ENCODE data around the gene TBCC. TPM values are rescaled to one million over a fixed set of nuclear protein-coding genes. Genes with fewer than 3 reads are reported as not detected.

Gene TBCC
- total RNA-seq, 6 donors from 2014 or later, result 14.3 to 34.7 (median 24.2) TPM

DNA sequence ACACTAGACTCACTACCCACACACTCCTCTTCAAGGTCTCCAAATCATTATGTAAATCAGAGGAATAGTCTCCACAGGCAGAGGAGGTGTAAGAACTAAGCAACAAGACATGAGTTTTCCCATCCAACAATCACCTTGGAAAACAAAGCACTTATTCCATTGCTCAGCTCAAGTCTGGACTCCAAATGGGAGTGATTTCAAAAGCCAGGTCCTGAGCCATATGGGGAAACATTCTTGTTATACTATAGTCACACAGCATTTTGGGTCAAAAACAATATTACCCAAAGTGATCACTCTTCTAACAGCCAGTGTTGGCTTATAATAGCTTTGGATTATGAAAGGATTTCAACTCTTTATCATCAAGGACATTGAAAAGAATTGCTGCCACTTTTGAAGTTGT lies 19.9 kb downstream of the TBCC start:
- TF ChIP-seq, protein P1, sequence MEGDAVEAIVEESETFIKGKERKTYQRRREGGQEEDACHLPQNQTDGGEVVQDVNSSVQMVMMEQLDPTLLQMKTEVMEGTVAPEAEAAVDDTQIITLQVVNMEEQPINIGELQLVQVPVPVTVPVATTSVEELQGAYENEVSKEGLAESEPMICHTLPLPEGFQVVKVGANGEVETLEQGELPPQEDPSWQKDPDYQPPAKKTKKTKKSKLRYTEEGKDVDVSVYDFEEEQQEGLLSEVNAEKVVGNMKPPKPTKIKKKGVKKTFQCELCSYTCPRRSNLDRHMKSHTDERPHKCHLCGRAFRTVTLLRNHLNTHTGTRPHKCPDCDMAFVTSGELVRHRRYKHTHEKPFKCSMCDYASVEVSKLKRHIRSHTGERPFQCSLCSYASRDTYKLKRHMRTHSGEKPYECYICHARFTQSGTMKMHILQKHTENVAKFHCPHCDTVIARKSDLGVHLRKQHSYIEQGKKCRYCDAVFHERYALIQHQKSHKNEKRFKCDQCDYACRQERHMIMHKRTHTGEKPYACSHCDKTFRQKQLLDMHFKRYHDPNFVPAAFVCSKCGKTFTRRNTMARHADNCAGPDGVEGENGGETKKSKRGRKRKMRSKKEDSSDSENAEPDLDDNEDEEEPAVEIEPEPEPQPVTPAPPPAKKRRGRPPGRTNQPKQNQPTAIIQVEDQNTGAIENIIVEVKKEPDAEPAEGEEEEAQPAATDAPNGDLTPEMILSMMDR (IDR thresholded peaks at IDR 0.05), result no peak
- TF ChIP-seq POLR2AphosphoS5 (IDR thresholded peaks at IDR 0.05) (no peak), EP300 (IDR thresholded peaks at IDR 0.05) (no peak), POLR2A (IDR thresholded peaks at IDR 0.05) (no peak)
- Histone ChIP-seq H3K4me3 (peak overlapping the region in 2 of 4 donors; percentile 57 to 58), H3K4me1 (peaks cover 9 to 15% (median 12%) of the 10 kb centered on the region in 4 donors), H3K27ac (peak overlapping the region; percentile 5 to 83 (median 78)), H3K9me3 (no peaks in the 10 kb centered on the region), H3K27me3 (no peaks in the 10 kb centered on the region), H3K36me3 (no peaks in the 10 kb centered on the region)
- ATAC-seq (ENCODE audit: low FRiP score in 2 of 2) (no peak), DNase-seq (no peak)

DNA sequence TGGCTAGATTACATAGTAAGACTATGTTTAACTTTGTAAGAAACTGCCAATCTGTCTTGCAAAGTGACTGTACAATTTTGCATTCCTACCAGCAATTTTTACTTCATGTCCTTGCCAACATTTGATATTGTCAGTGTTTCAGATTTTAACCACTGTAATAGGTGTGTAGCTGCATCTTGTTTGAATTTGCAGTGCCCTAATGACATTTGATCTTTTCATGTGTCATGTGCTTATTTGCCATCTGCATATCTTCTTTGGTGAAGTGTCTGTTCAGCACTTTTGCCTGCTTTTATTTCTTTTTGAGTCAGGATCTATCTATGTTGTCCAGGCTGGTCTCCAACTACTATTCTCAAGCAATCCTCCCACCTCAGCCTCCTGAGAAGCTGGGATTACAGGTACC lies 21.1 kb downstream of the TBCC start:
- Histone ChIP-seq H3K4me1 (peaks cover 9 to 15% (median 12%) of the 10 kb centered on the region in 4 donors), H3K4me3 (no peak overlapping the region), H3K36me3 (no peaks in the 10 kb centered on the region), H3K9me3 (no peaks in the 10 kb centered on the region), H3K27me3 (no peaks in the 10 kb centered on the region), H3K27ac (no peak overlapping the region)
- TF ChIP-seq POLR2A (IDR thresholded peaks at IDR 0.05) (no peak), POLR2AphosphoS5 (IDR thresholded peaks at IDR 0.05) (no peak), EP300 (IDR thresholded peaks at IDR 0.05) (no peak)
- TF ChIP-seq, protein P1 (IDR thresholded peaks at IDR 0.05), result no peak
- ATAC-seq (ENCODE audit: low FRiP score in 2 of 2) (no peak), DNase-seq (no peak)

DNA sequence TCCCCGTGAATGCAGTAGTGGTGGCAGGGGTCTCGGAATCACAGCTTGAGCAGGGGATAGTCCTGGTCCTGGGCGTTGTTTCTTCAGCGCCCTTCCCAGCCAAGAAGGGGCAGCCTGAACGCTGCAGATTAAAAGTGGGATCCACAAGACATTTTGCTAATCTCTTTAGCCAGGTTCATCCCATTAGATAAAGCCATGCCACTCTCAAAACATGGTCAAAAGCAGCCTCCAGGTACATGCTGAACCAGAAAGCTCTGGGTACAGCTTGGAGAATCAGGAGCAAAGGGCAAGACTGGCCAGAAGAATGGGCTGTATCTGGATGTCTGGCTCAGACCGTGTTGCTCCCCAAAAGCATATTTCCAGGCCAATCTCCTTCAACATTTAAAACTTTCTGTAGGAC lies 23.4 kb downstream of the TBCC start, which contains the start of gene PRPH2:
TSS of gene PRPH2 (minus strand) at position 101 of the 400 bp plus-strand sequence. CDS start 263 bp downstream, outside the sequence.
- WGBS, 2 donors, result 90 to 96% methylated on average over 6 of the region's 6 CpGs
- ATAC-seq (ENCODE audit: low FRiP score in 2 of 2) (no peak), DNase-seq (no peak)
- H3K4me3 ChIP-seq, result no peak within 1 kb of the TSS
- H3K27me3 ChIP-seq, result no peaks in the 10 kb centered on the region
- H3K27ac ChIP-seq, result no peak within 1 kb of the TSS
- H3K4me1 ChIP-seq, result peaks cover 9 to 14% (median 11%) of the 10 kb centered on the region in 4 donors
- H3K36me3 ChIP-seq, result no peaks in the 10 kb centered on the region
- H3K9me3 ChIP-seq, result no peaks in the 10 kb centered on the region
- TF ChIP-seq, protein P1 (IDR thresholded peaks at IDR 0.05), result no peak
- TF ChIP-seq POLR2A (IDR thresholded peaks at IDR 0.05) (no peak), EP300 (IDR thresholded peaks at IDR 0.05) (no peak), POLR2AphosphoS5 (IDR thresholded peaks at IDR 0.05) (no peak)

DNA sequence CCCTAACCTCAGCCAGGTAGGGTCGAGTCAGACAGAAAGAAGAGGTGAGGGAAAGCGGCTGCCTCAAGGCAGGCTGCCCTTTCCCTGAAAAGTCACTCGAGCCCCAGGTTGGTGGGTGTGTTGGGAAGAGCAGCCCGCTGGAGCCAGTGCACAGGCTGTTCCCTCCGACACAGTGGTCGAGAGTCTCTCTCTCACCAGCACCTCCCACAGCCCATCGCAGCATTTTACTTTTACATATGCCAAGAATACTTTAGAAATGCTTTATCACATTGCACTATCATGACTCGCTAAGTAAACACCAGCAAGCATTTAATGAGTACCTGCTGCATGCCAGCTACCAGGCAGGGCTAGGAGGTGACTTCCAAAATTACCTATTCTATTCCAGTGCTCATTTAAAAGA lies 25.2 kb downstream of the TBCC start:
- Histone ChIP-seq H3K36me3 (no peaks in the 10 kb centered on the region), H3K27ac (no peak overlapping the region), H3K27me3 (no peaks in the 10 kb centered on the region), H3K9me3 (no peaks in the 10 kb centered on the region), H3K4me1 (no peaks in the 10 kb centered on the region), H3K4me3 (no peak overlapping the region)
- ATAC-seq (ENCODE audit: low FRiP score in 2 of 2) (no peak), DNase-seq (peak in 1 of 2 donors; percentile 23)
- 63 to 70% methylated on average over 8 of the region's 8 CpGs for WGBS, 2 donors
- TF ChIP-seq, protein P1 (IDR thresholded peaks at IDR 0.05), result no peak

DNA sequence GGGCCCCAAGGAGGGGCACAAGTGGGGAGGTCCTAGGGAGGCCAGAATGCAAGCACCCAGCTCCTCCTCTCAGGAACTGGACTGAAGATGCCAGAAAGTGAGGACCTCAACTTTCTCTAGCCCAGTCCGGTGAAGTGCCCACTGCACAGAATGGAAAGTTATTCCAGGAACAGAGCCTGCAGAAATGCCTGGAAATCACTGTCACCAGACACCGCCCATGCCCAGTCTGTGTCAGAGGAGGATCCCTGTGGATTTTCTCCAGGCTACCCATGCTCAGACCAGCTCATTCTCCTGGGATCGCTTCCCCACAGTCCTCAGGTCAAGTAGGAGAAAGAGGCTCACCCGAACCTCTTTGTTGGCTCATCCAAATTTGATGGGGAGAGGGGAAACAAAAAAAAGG lies 30.0 kb downstream of the TBCC start:
- no peak for DNase-seq
- H3K27me3 ChIP-seq, result no peaks in the 10 kb centered on the region
- WGBS, 2 donors, result 87 to 90% methylated on average over 4 of the region's 4 CpGs

More for the DNA sequence above, 30.0 kb downstream of the TBCC start:
- no peak overlapping the region for H3K4me3 ChIP-seq
- no peak for ATAC-seq (ENCODE audit: low FRiP score in 2 of 2)
- no peaks in the 10 kb centered on the region for H3K4me1 ChIP-seq
- H3K36me3 ChIP-seq, result no peaks in the 10 kb centered on the region
- no peak overlapping the region for H3K27ac ChIP-seq
- peaks cover 0 to 5% (median 0%) of the 10 kb centered on the region in 4 donors for H3K9me3 ChIP-seq
- TF ChIP-seq POLR2AphosphoS5 (IDR thresholded peaks at IDR 0.05) (no peak), EP300 (IDR thresholded peaks at IDR 0.05) (no peak), POLR2A (IDR thresholded peaks at IDR 0.05) (no peak)
- TF ChIP-seq, protein P1 (IDR thresholded peaks at IDR 0.05), result no peak
